Vagina (tissue), 2 donors: ENCODE results near the gene DNAH6. TPM values are rescaled to one million over a fixed set of nuclear protein-coding genes. Genes with fewer than 3 reads are reported as not detected.

Source experiments
- DNase-seq, 2 donors: peaks; one replicate each; pipeline ENCODE4 v3.0.0-alpha.2; 2017; ENCODE audit errors: extremely low spot score in 2 of 2
- H3K27ac ChIP-seq: fragments of 200-600 bp; sonication (generic); one replicate; pipeline ENCODE4 v1.5.1; 2019
- H3K27me3 ChIP-seq: fragments of 200-600 bp; sonication (generic); one replicate; pipeline ENCODE4 v1.5.1; 2019
- H3K36me3 ChIP-seq, 2 donors: fragments of 200-600 bp; sonication (generic); one replicate each; pipeline ENCODE4 v1.5.1; 2017 to 2019
- H3K4me1 ChIP-seq: fragments of 200-600 bp; sonication (generic); one replicate; pipeline ENCODE4 v1.5.1; 2019
- H3K4me3 ChIP-seq, 2 donors: fragments of 200-600 bp; sonication (generic); 1 replicate in 1 of 2; 2 replicates in 1 of 2; pipeline ENCODE4 v1.5.1; 2016 to 2019
- H3K9me3 ChIP-seq: fragments of 200-600 bp; sonication (generic); one replicate; pipeline ENCODE4 v1.5.1; 2019
- CTCF ChIP-seq, 3 experiments: fragments of 450-650 bp in 2 of 3; fragments of 200-600 bp in 1 of 3; sonication (generic) in 1 of 3; IDR thresholded peaks; one replicate each; pipeline ENCODE4 v1.5.1; 2017 to 2019; ENCODE audit warnings: antibody characterized with exemption in 3 of 3, mild to moderate bottlenecking in 2 of 3, moderate library complexity in 2 of 3
- POLR2A ChIP-seq, 2 donors: fragments of 450-650 bp; IDR thresholded peaks; one replicate each; pipeline ENCODE4 v1.6.1; 2017; ENCODE audit warnings: antibody characterized with exemption in 2 of 2, mild to moderate bottlenecking in 2 of 2, moderate library complexity in 2 of 2
- POLR2AphosphoS5 ChIP-seq, 2 donors: sonication (generic); formaldehyde crosslinking; IDR thresholded peaks; one replicate each; pipeline ENCODE4 v1.9.0; 2017; ENCODE audit warnings: antibody characterized with exemption in 2 of 2, mild to moderate bottlenecking in 2 of 2, low read depth in 1 of 2; ENCODE audit not compliant: insufficient read depth in 1 of 2
- intact Hi-C: fragments of 100-400 bp; cut with DNase I; formaldehyde crosslinking; loops from one replicate; pipeline ENCODE4 v1.15.1; 2023
- total RNA-seq: library from RNA; depleted of rRNA; stranded (reverse); fragments of >200 nt; gene quantifications from one replicate; pipeline ENCODE4 v1.2.3, GENCODE V29; 2016

DNAH6 gene
- total RNA-seq, 1 donor from 2014 or later, result 0.49 TPM

- DNase-seq, result no peak
- Histone ChIP-seq H3K4me1 (no peaks in the 10 kb centered on the region), H3K27me3 (no peaks in the 10 kb centered on the region), H3K4me3 (no peak overlapping the region), H3K36me3 (no peaks in the 10 kb centered on the region), H3K9me3 (peaks cover 7% of the 10 kb centered on the region), H3K27ac (no peak overlapping the region)
- no peak for TF ChIP-seq POLR2AphosphoS5 (IDR thresholded peaks at IDR 0.05; ENCODE audit: insufficient read depth in 1 of 2, low read depth in 1 of 2)
- no peak for TF ChIP-seq CTCF (IDR thresholded peaks at IDR 0.05)
- no peak for TF ChIP-seq POLR2A (IDR thresholded peaks at IDR 0.05)
- intact Hi-C loops, result no loop called here
Observed at GRCh38 chr2:84559838-84560237, 43.5 kb downstream of the DNAH6 start.

GRCh38 chr2:84579661-84580060 lies 63.4 kb downstream of the DNAH6 start:
- H3K27ac ChIP-seq, result no peak overlapping the region
- H3K36me3 ChIP-seq, result no peaks in the 10 kb centered on the region
- no peaks in the 10 kb centered on the region for H3K4me1 ChIP-seq
- no peaks in the 10 kb centered on the region for H3K9me3 ChIP-seq
- H3K4me3 ChIP-seq, result no peak overlapping the region
- TF ChIP-seq CTCF (IDR thresholded peaks at IDR 0.05) (no peak), POLR2A (IDR thresholded peaks at IDR 0.05) (no peak), POLR2AphosphoS5 (IDR thresholded peaks at IDR 0.05; ENCODE audit: insufficient read depth in 1 of 2, low read depth in 1 of 2) (no peak)
- intact Hi-C loops, result no loop called here
- H3K27me3 ChIP-seq, result no peaks in the 10 kb centered on the region
- DNase-seq, result no peak

DNA sequence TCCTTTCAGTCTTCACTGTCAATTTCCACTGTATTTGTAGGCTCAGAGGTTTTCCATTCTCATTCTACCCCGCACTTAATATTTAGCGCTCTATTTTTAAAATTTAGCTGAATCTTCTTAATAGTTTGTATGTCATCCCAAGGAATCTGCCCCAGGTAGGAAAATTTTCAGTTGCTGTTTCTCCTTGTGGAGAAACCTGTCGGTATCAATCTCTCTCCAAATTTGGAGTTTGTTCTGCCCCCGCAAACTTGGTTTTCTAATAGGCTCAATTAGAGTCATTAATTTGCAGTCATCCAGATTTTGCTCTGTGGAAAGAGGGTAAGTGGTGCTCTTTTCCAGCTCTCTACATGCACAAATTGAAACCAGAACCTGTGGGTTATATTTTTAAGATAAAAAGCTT lies 87.6 kb downstream of the DNAH6 start:
- H3K36me3 ChIP-seq, result no peaks in the 10 kb centered on the region
- H3K27ac ChIP-seq, result no peak overlapping the region
- H3K9me3 ChIP-seq, result no peaks in the 10 kb centered on the region
- intact Hi-C loops, result no loop called here
- no peaks in the 10 kb centered on the region for H3K4me1 ChIP-seq
- DNase-seq, result no peak
- H3K4me3 ChIP-seq, result no peak overlapping the region
- H3K27me3 ChIP-seq, result no peaks in the 10 kb centered on the region
- no peak for TF ChIP-seq POLR2A (IDR thresholded peaks at IDR 0.05)
- no peak for TF ChIP-seq CTCF (IDR thresholded peaks at IDR 0.05)
- no peak for TF ChIP-seq POLR2AphosphoS5 (IDR thresholded peaks at IDR 0.05; ENCODE audit: insufficient read depth in 1 of 2, low read depth in 1 of 2)

GRCh38 chr2:84613082-84613481 lies 96.8 kb downstream of the DNAH6 start:
- H3K36me3 ChIP-seq, result no peaks in the 10 kb centered on the region
- H3K4me1 ChIP-seq, result no peaks in the 10 kb centered on the region
- intact Hi-C loops, result no loop called here
- no peaks in the 10 kb centered on the region for H3K9me3 ChIP-seq
- H3K27ac ChIP-seq, result no peak overlapping the region
- H3K4me3 ChIP-seq, result no peak overlapping the region
- no peaks in the 10 kb centered on the region for H3K27me3 ChIP-seq
- TF ChIP-seq CTCF (IDR thresholded peaks at IDR 0.05), result no peak
- TF ChIP-seq POLR2A (IDR thresholded peaks at IDR 0.05), result no peak
- no peak for TF ChIP-seq POLR2AphosphoS5 (IDR thresholded peaks at IDR 0.05; ENCODE audit: insufficient read depth in 1 of 2, low read depth in 1 of 2)
- no peak for DNase-seq

GRCh38 chr2:84619794-84620371 lies 103.6 kb downstream of the DNAH6 start:
- TF ChIP-seq CTCF (IDR thresholded peaks at IDR 0.05), result no peak
- no peak for TF ChIP-seq POLR2A (IDR thresholded peaks at IDR 0.05)
- no peak for TF ChIP-seq POLR2AphosphoS5 (IDR thresholded peaks at IDR 0.05; ENCODE audit: insufficient read depth in 1 of 2, low read depth in 1 of 2)
- no peaks in the 10 kb centered on the region for H3K36me3 ChIP-seq
- intact Hi-C loops, result no loop called here
- H3K4me1 ChIP-seq, result no peaks in the 10 kb centered on the region
- H3K9me3 ChIP-seq, result no peaks in the 10 kb centered on the region
- no peaks in the 10 kb centered on the region for H3K27me3 ChIP-seq
- H3K27ac ChIP-seq, result no peak overlapping the region
- H3K4me3 ChIP-seq, result no peak overlapping the region
- DNase-seq, result no peak
